HEK293 (cell line): ENCODE data around the gene OAT.

ENCODE experiments used
- GLI4 ChIP-seq: fragments of 450-650 bp; formaldehyde crosslinking; IDR thresholded peaks from 2 replicates; pipeline ENCODE4 v1.5.1; 2016; ENCODE audit warnings: missing biosample characterization, missing genetic modification characterization
- ZBTB8A ChIP-seq: fragments of 450-650 bp; formaldehyde crosslinking; IDR thresholded peaks from 2 replicates; pipeline ENCODE4 v1.5.1; 2016; ENCODE audit warnings: missing biosample characterization, missing genetic modification characterization
- ZNF558 ChIP-seq: fragments of 450-650 bp; formaldehyde crosslinking; IDR thresholded peaks from 2 replicates; pipeline ENCODE4 v1.5.1; 2016; ENCODE audit warnings: missing biosample characterization, missing genetic modification characterization
- ZNF677 ChIP-seq: fragments of 450-650 bp; IDR thresholded peaks from 2 replicates; pipeline ENCODE4 v1.5.0; 2018; ENCODE audit warnings: missing biosample characterization, mild to moderate bottlenecking, missing genetic modification characterization, moderate library complexity
- TF ChIP-seq, protein P1 (sequence below): fragments of 450-650 bp; formaldehyde crosslinking; IDR thresholded peaks from 2 replicates; pipeline ENCODE4 v1.5.1; 2016; ENCODE audit warnings: missing biosample characterization, missing genetic modification characterization
- TF ChIP-seq, protein P2 (sequence below): IDR thresholded peaks from 2 replicates; pipeline ENCODE4 v1.6.1; 2011; ENCODE audit warnings: mild to moderate bottlenecking, low read depth, low read length, borderline replicate concordance

DNA sequence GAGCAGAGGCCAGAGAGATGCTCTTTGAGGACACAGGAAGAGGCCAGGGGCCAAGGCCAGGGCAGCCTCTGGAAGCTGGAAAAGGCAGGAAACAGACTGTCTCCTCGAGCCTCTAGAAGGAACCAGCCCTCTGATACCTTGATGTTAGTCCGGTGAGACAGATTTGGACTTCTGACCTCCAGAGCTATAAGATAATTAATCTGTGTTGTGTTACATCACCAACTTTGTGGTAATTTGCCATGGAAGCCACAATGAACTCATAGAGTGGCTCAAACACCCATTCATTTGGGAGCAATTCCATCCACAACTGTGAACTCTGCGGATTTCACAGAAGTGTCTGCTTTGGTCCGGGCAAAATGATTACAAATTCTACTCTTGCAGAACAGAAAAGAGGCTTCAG lies 48.7 kb downstream of the OAT start:
- TF ChIP-seq, protein P1, sequence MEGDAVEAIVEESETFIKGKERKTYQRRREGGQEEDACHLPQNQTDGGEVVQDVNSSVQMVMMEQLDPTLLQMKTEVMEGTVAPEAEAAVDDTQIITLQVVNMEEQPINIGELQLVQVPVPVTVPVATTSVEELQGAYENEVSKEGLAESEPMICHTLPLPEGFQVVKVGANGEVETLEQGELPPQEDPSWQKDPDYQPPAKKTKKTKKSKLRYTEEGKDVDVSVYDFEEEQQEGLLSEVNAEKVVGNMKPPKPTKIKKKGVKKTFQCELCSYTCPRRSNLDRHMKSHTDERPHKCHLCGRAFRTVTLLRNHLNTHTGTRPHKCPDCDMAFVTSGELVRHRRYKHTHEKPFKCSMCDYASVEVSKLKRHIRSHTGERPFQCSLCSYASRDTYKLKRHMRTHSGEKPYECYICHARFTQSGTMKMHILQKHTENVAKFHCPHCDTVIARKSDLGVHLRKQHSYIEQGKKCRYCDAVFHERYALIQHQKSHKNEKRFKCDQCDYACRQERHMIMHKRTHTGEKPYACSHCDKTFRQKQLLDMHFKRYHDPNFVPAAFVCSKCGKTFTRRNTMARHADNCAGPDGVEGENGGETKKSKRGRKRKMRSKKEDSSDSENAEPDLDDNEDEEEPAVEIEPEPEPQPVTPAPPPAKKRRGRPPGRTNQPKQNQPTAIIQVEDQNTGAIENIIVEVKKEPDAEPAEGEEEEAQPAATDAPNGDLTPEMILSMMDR (tag by site-specific recombination): no peak
- TF ChIP-seq ZNF677 (tag by site-specific recombination) (no peak), ZNF558 (no peak), ZBTB8A (tag by site-specific recombination) (no peak), GLI4 (tag by site-specific recombination) (no peak)
- TF ChIP-seq, protein P2, sequence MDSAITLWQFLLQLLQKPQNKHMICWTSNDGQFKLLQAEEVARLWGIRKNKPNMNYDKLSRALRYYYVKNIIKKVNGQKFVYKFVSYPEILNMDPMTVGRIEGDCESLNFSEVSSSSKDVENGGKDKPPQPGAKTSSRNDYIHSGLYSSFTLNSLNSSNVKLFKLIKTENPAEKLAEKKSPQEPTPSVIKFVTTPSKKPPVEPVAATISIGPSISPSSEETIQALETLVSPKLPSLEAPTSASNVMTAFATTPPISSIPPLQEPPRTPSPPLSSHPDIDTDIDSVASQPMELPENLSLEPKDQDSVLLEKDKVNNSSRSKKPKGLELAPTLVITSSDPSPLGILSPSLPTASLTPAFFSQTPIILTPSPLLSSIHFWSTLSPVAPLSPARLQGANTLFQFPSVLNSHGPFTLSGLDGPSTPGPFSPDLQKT: no peak
